DND-41 (cell line): ENCODE data around the gene PCF11.
A peak's percentile ranks its signal among the peaks of the same experiment; 100 is the strongest.

Source experiments
- ATAC-seq: fragments of 200-7000 bp; cut with Tn5 transposase; 3 replicates; pipeline ENCODE4 v1.9.1; 2021; ENCODE audit warnings: low read depth; ENCODE audit not compliant: insufficient read depth
- DNase-seq: peaks from one replicate; pipeline ENCODE4 v3.0.0-alpha.2; 2020
- H2AFZ ChIP-seq: 2 replicates; pipeline ENCODE4 v1.6.0; 2012; ENCODE audit warnings: low read depth, low read length
- H3K27ac ChIP-seq: 2 replicates; pipeline ENCODE4 v1.5.1; 2012; ENCODE audit warnings: low read length, inconsistent platforms
- H3K27me3 ChIP-seq: fragments of 200-600 bp; sonication (generic); 2 replicates; pipeline ENCODE4 v1.6.0; 2012; ENCODE audit warnings: low read length, mild to moderate bottlenecking, inconsistent platforms; ENCODE audit not compliant: insufficient read depth, poor library complexity
- H3K36me3 ChIP-seq: 2 replicates; pipeline ENCODE4 v1.5.1; 2012; ENCODE audit warnings: low read length, inconsistent platforms; ENCODE audit not compliant: insufficient read depth
- H3K4me1 ChIP-seq: 2 replicates; pipeline ENCODE4 v1.5.1; 2012; ENCODE audit warnings: mild to moderate bottlenecking, low read length; ENCODE audit not compliant: insufficient read depth
- H3K4me2 ChIP-seq: 2 replicates; pipeline ENCODE4 v1.6.0; 2012; ENCODE audit warnings: mild to moderate bottlenecking, moderate library complexity, low read length, inconsistent platforms; ENCODE audit not compliant: insufficient read depth
- H3K4me3 ChIP-seq, 2 experiments: fragments of 200-600 bp in 1 of 2; shearing (Covaris generic) in 1 of 2; 2 replicates each; pipeline ENCODE4 v1.5.1; 2012 to 2016; ENCODE audit warnings: inconsistent platforms in 2 of 2, low read length in 2 of 2, mild to moderate bottlenecking in 2 of 2, low read depth in 1 of 2, moderate library complexity in 1 of 2
- H3K79me2 ChIP-seq: 2 replicates; pipeline ENCODE4 v1.6.0; 2012; ENCODE audit warnings: low read length, inconsistent platforms; ENCODE audit not compliant: insufficient read depth
- H3K9ac ChIP-seq: 2 replicates; pipeline ENCODE4 v1.6.0; 2012; ENCODE audit warnings: low read depth, mild to moderate bottlenecking, inconsistent platforms, low read length, moderate library complexity
- H3K9me3 ChIP-seq: 2 replicates; pipeline ENCODE4 v1.5.1; 2012; ENCODE audit warnings: low read length, moderate library complexity, mild to moderate bottlenecking, inconsistent platforms; ENCODE audit not compliant: insufficient read depth, severe bottlenecking
- H4K20me1 ChIP-seq: 2 replicates; pipeline ENCODE4 v1.6.0; 2012; ENCODE audit warnings: low read length; ENCODE audit not compliant: insufficient read depth
- EZH2 ChIP-seq: IDR thresholded peaks from 3 replicates; pipeline ENCODE4 v1.6.1; 2012; ENCODE audit warnings: borderline replicate concordance, low read depth, mild to moderate bottlenecking, moderate library complexity, low read length, inconsistent platforms; ENCODE audit not compliant: severe bottlenecking
- TF ChIP-seq, protein P1 (sequence below): IDR thresholded peaks from 2 replicates; pipeline ENCODE4 v1.5.1; 2012; ENCODE audit warnings: borderline replicate concordance, low read length, moderate library complexity, mild to moderate bottlenecking; ENCODE audit not compliant: poor library complexity, severe bottlenecking; ENCODE audit errors: extremely low read depth

Gene PCF11, protein sequence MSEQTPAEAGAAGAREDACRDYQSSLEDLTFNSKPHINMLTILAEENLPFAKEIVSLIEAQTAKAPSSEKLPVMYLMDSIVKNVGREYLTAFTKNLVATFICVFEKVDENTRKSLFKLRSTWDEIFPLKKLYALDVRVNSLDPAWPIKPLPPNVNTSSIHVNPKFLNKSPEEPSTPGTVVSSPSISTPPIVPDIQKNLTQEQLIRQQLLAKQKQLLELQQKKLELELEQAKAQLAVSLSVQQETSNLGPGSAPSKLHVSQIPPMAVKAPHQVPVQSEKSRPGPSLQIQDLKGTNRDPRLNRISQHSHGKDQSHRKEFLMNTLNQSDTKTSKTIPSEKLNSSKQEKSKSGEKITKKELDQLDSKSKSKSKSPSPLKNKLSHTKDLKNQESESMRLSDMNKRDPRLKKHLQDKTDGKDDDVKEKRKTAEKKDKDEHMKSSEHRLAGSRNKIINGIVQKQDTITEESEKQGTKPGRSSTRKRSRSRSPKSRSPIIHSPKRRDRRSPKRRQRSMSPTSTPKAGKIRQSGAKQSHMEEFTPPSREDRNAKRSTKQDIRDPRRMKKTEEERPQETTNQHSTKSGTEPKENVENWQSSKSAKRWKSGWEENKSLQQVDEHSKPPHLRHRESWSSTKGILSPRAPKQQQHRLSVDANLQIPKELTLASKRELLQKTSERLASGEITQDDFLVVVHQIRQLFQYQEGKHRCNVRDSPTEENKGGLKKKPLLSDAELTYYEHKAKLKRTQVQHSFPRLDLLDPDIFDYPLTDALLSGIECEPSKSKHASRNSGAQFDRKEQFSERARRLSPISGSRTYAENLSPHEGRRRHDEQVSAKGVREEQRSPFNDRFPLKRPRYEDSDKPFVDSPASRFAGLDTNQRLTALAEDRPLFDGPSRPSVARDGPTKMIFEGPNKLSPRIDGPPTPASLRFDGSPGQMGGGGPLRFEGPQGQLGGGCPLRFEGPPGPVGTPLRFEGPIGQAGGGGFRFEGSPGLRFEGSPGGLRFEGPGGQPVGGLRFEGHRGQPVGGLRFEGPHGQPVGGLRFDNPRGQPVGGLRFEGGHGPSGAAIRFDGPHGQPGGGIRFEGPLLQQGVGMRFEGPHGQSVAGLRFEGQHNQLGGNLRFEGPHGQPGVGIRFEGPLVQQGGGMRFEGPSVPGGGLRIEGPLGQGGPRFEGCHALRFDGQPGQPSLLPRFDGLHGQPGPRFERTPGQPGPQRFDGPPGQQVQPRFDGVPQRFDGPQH (N-terminal part only)

DNA sequence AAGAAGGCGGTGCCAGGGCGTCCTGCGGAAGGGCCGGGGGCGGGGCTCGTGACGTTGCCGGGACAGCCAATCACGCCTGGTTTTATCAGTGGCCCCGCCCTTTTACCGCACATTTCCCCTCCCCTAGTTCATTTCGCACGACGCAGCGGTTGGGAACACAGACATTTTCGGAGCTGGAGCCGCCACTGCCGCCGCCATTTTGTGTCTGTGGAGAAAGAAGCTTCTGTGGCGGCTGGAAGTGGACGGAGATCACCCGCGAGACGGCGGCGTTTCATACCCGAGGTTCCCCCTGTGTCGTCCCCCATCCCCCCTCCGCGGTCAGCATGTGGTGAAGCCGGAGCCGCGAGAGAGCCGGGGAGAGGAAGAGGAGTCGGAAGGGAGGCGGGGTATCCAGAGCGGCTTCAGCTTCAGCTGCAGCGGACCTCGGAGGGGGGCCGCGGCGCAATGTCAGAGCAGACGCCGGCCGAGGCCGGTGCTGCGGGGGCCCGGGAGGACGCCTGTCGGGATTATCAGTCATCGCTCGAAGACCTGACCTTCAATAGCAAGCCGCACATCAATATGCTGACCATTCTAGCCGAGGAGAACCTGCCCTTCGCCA, at the start of gene PCF11:
Gene PCF11, plus strand, starts transcription at position 136 of the 598 bp plus-strand sequence. Its CDS starts 309 bp downstream, at position 445.
- Histone ChIP-seq H3K36me3 (peaks cover 46% of the 10 kb centered on the region), H3K79me2 (peaks cover 51% of the 10 kb centered on the region), H3K4me2 (peak within 1 kb of the TSS; percentile 86), H3K4me1 (peaks cover 44% of the 10 kb centered on the region), H2AFZ (peak within 1 kb of the TSS; percentile 85), H4K20me1 (peaks cover 38% of the 10 kb centered on the region), H3K9ac (peak within 1 kb of the TSS; percentile 82), H3K27me3 (no peaks in the 10 kb centered on the region), H3K27ac (peak within 1 kb of the TSS; percentile 91), H3K4me3 (peak within 1 kb of the TSS; percentile 52 to 67), H3K9me3 (no peaks in the 10 kb centered on the region)
- no peak for DNase-seq
- TF ChIP-seq, protein P1, sequence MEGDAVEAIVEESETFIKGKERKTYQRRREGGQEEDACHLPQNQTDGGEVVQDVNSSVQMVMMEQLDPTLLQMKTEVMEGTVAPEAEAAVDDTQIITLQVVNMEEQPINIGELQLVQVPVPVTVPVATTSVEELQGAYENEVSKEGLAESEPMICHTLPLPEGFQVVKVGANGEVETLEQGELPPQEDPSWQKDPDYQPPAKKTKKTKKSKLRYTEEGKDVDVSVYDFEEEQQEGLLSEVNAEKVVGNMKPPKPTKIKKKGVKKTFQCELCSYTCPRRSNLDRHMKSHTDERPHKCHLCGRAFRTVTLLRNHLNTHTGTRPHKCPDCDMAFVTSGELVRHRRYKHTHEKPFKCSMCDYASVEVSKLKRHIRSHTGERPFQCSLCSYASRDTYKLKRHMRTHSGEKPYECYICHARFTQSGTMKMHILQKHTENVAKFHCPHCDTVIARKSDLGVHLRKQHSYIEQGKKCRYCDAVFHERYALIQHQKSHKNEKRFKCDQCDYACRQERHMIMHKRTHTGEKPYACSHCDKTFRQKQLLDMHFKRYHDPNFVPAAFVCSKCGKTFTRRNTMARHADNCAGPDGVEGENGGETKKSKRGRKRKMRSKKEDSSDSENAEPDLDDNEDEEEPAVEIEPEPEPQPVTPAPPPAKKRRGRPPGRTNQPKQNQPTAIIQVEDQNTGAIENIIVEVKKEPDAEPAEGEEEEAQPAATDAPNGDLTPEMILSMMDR = no peak
- no peak for TF ChIP-seq EZH2
- ATAC-seq = peak; percentile 32

DNA sequence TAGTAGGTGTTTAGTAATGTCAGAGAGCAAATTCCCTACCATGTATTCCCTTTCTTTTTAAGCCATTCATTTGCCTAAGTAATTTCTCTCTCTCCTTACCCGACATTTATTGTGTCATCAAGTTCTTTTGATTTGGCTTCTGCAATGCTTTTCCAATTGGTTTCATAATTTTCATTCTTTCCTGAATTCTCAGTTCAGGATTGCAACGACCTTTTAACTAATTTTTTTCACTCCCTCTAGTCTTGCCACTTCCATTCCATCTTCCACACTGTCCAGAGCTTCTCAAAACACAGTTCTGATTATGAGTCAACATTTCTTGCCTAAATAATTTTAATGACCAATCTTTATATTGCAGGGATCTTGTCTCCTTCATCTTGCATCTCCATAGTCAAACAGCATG, 44.0 kb upstream of the PCF11 start:
- no peaks in the 10 kb centered on the region for H4K20me1 ChIP-seq
- no peaks in the 10 kb centered on the region for H3K36me3 ChIP-seq
- no peak overlapping the region for H3K4me2 ChIP-seq
- H3K79me2 ChIP-seq = no peaks in the 10 kb centered on the region
- H3K9me3 ChIP-seq = no peaks in the 10 kb centered on the region
- H3K27ac ChIP-seq = no peak overlapping the region
- H3K27me3 ChIP-seq = no peaks in the 10 kb centered on the region
- H3K4me3 ChIP-seq = no peak overlapping the region
- ATAC-seq = no peak
- no peak for DNase-seq
- no peaks in the 10 kb centered on the region for H3K4me1 ChIP-seq
- no peak overlapping the region for H3K9ac ChIP-seq
- TF ChIP-seq, protein P1 = no peak
- no peak for TF ChIP-seq EZH2
- H2AFZ ChIP-seq = no peak overlapping the region

DNA sequence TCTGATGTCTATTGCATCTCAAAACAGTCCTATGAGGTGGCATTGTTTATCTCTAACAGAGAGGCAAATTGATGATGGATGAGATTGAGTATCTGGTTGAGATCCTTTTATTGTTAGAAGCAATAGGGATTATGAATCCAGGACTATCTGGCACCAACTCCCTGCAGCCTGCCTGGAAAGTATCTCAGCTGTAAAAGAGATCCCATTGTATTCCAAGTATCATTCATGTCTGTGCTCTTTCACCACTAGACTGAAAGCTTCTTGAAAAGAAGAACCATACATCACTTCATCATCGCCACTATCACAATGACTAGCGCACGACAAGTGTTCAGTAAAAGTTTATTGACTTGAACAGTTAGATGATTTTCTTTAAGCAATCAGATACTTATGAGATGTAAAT, 41.9 kb upstream of the PCF11 start:
- H3K36me3 ChIP-seq = no peaks in the 10 kb centered on the region
- no peak for DNase-seq
- H3K27ac ChIP-seq = no peak overlapping the region
- ATAC-seq = no peak
- TF ChIP-seq EZH2 = no peak
- TF ChIP-seq, protein P1 = no peak
- H3K79me2 ChIP-seq = no peaks in the 10 kb centered on the region
- H2AFZ ChIP-seq = no peak overlapping the region
- H3K9ac ChIP-seq = no peak overlapping the region
- no peak overlapping the region for H3K4me2 ChIP-seq
- no peaks in the 10 kb centered on the region for H3K4me1 ChIP-seq
- H3K4me3 ChIP-seq = no peak overlapping the region
- no peaks in the 10 kb centered on the region for H4K20me1 ChIP-seq
- no peaks in the 10 kb centered on the region for H3K27me3 ChIP-seq
- H3K9me3 ChIP-seq = no peaks in the 10 kb centered on the region
